ENCODE results near the gene ZNF76.
"Not testable (repeated sequence)": the region's sequence is repeated elsewhere in the genome, so short reads cannot be mapped to it uniquely, and the experiment has no call there.

DNA sequence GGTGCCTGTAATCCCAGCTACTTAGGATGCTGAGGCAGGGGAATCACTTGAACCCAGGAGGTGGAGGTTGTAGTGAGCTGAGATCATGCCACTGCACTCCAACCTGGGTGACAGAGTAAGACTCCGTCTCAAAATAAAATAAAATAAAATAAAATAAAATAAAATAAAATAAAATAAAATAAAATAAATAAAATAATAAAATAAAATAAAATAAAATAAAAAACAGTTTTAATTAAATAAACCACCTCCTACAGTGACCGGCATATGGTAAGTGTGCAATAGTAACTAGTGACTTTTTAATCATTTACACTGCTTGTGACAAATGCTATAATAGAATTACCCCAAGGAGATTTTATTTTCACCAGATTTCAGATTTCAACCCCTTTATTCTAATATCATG is 49.0 kb downstream of the ZNF76 start:
- TF ChIP-seq, protein P1, sequence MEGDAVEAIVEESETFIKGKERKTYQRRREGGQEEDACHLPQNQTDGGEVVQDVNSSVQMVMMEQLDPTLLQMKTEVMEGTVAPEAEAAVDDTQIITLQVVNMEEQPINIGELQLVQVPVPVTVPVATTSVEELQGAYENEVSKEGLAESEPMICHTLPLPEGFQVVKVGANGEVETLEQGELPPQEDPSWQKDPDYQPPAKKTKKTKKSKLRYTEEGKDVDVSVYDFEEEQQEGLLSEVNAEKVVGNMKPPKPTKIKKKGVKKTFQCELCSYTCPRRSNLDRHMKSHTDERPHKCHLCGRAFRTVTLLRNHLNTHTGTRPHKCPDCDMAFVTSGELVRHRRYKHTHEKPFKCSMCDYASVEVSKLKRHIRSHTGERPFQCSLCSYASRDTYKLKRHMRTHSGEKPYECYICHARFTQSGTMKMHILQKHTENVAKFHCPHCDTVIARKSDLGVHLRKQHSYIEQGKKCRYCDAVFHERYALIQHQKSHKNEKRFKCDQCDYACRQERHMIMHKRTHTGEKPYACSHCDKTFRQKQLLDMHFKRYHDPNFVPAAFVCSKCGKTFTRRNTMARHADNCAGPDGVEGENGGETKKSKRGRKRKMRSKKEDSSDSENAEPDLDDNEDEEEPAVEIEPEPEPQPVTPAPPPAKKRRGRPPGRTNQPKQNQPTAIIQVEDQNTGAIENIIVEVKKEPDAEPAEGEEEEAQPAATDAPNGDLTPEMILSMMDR (IDR thresholded peaks at IDR 0.05; ENCODE audit: low read depth, low read length), result not testable (repeated sequence)
- not testable (repeated sequence) for TF ChIP-seq EZH2phosphoT487 (IDR thresholded peaks at IDR 0.05; ENCODE audit: low read depth)

Measured in OCI-LY3 (cell line).